ENCODE measurements around the gene PICK1.
"Not testable (repeated sequence)": the region's sequence is repeated elsewhere in the genome, so short reads cannot be mapped to it uniquely, and the experiment has no call there.

PICK1 gene

DNA sequence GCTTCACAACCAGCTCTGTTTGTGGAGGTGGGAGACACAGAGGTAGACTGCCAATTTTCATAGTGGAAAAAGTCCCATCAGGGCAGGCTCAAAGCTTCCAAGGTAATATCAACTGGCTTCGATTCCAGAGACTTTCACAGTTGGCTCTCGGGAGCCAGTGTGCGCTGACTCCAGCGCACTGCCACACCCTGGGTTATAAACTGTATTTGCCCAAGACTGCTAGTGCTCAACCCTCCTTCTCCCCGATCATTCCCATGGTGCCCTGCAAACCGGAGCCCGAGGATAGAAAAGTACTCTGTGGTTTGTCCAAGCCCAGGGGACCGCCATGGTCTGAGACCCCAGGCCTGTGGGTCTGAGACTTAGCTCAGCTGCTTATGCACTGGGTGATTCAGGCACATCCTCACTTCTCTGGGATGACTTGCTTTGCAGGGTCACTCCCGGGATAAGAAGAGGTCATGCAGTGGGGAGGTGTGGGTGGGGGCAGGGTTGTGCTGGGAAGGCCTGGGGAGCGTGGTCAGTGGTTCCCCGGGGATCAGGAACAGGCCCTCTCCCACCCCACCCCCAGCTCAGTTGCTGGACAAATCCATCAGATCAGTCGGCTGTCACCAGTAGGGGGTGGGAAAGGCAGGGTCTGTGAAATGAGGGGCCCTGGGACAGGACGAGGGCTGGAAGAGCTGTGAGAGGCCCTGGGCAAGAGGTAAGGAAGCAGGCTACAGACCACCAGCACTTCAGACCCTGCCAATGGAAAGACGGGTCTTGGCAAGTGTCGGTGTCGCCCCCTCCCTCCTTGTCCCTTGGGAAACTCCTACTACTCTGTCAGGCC is 26.7 kb upstream of the PICK1 start:
- DNase-seq (ENCODE audit: low read depth in 2 of 2) = no peak

GRCh38 chr22:38031491-38031890 is 25.7 kb upstream of the PICK1 start:
- no peak for DNase-seq (ENCODE audit: low read depth in 2 of 2)

- DNase-seq (ENCODE audit: low read depth in 2 of 2) = no peak
Measured at GRCh38 chr22:38032681-38033521, 24.3 kb upstream of the PICK1 start.

GRCh38 chr22:38033522-38034277 is 23.5 kb upstream of the PICK1 start:
- DNase-seq (ENCODE audit: low read depth in 2 of 2) = no peak

GRCh38 chr22:38034278-38034882 is 22.8 kb upstream of the PICK1 start:
- no peak for DNase-seq (ENCODE audit: low read depth in 2 of 2)

DNA sequence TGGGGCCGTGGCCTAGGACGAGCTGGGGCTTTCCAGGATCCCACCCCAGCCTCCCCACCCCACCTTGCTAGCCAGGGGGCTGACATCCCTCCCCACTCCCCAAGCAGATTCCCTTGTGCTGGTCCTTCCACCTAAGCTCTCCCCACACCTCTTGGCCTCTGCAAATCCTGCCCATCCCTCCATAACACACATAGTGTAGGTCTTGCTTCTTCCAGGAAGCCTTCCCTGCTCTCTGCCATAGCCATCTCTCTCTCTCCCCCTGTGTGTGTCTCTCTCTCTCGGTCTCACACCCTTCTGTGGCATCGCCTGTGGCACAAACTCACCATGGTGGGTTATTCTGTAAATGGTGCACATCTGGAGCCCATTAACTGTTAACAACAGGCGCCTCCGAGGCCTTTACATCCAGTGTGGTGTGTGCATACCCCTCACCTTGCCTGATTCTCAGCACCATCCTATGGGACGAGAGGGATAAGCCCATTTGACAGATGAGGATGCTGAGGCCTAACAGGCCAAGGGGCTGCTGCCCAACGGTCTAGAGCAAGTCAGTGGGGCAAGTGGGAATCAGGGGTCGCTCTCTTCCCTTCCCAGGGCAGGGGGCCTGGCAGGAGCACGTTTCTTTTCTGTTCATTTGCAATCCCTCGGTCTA is 22.2 kb upstream of the PICK1 start:
- no peak for DNase-seq (ENCODE audit: low read depth in 2 of 2)

GRCh38 chr22:38035530-38035885 is 21.7 kb upstream of the PICK1 start:
- no peak for DNase-seq (ENCODE audit: low read depth in 2 of 2)

- no peak for DNase-seq (ENCODE audit: low read depth in 2 of 2)
Measured at GRCh38 chr22:38036392-38037062, 20.7 kb upstream of the PICK1 start.

DNA sequence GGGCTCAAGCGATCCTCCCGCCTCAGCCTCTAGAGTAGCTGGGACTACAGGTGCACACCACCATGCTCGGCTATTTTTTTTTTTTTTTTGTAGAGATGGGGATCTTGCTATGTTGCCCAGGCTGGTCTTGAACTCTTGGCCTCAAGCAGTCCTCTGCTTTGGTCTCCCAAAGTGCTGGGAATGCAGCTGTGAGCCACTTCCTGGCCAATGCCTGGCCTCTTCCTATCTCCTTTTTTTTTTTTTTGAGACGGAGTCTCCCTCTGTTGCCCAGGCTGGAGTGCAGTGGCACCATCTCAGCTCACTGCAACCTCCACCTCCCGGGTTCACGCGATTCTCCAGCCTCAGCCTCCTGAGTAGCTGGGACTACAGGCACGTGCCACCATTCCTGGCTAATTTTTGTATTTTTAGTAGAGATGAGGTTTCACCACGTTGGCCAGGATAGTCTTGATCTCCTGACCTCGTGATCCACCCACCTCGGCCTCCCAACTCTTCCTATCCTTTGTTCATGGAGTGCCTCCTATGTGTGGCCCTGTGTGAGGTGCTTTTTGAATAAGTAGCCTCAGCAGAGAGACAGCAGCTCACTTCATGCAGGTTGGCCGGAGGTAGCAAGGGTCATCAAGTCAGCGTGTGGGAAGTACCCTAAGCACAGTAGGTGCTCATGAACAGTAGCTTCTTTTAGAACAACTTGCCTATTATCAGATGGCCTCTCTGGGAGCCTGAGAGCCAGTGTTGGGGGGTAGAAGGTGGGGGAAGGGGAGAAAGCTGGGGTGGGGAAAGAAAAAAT is 19.6 kb upstream of the PICK1 start:
- DNase-seq (ENCODE audit: low read depth in 2 of 2) = not testable (repeated sequence)

GRCh38 chr22:38038426-38038825 is 18.8 kb upstream of the PICK1 start:
- DNase-seq (ENCODE audit: low read depth in 2 of 2) = no peak

DNA sequence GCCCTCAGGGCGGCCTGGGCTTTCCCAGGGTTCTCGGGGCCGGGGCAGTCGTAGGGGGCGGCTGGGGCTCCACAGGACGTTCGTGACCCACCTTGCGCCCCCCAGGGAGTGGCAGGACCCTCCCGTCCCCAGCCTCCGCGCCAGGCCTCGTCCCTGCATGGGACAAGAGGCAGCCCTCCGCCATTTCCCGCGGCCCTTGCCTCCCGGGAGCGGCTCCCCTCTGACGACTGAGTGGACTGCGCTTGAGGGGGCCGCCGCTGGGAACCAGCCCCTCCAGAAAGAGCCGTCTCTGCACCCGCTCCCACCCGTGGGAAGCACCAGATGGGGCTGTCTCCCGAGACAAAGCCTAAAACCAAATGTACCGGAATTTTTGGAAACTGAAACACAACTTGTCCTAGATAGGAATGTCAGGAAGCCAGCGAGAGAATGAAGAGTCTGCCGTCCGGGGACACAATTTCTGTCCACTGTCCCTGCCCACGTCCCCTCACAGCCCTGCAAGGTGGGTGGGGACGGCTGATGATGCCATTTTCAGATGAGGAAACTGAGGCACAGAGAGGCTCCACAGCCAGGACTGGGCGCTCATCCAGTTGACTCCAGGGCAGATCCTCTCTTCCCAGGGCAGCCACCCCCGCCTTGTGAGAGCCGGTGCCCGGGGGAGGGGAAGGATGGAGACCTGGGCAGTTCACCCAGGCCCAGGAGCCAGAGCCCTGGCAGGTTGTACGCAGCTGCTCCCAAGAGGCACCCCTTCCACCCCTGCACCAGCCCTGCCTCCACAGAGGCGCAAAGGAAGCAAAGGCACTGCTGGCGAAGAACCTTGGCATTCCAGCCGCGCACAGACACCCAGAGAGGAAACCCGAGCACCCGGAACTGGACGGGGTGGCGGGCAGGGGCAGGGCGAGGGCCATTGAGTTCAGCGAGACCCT is 18.1 kb upstream of the PICK1 start:
- no peak for DNase-seq (ENCODE audit: low read depth in 2 of 2)

DNA sequence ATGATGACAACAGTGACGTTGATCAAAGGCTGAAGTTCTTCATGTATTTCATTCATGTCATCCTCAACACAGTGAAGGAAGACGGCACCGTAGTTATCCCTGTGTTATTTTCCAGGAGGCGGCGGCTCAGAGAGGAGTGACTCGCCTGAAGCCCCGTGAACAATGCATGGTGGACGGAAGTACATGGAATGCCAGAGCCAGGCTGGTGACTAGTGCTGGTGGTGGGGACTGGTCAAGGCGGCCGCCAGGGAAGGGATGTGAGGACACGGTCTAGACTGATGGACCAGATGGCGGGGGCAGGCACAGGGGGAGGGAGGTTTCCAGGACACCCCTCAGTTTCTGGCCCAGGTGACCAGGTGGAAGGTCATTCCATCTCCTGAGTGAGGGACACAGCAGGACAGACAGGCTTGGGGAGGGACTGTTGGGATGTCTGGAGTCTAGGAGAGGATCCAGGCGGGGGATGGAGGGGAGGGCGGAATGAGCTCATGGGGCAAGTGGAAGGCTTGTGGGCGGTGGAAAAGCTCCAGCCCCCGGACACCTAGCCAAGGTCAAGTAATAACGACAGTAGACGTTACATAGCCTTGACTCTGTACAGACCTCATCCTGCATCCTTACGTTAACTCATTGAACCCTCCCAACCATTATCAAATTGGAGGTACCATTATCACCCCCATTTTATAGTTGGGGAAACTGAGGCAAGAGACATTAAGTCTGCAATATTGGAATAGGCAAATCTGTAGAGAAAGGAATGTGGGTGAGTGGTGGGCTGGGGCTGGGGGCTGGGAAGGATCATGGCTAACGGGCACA is 16.0 kb upstream of the PICK1 start:
- no peak for DNase-seq (ENCODE audit: low read depth in 2 of 2)

GRCh38 chr22:38041760-38042487 is 15.3 kb upstream of the PICK1 start:
- no peak for DNase-seq (ENCODE audit: low read depth in 2 of 2)

GRCh38 chr22:38042488-38042790 is 14.8 kb upstream of the PICK1 start:
- no peak for DNase-seq (ENCODE audit: low read depth in 2 of 2)

DNA sequence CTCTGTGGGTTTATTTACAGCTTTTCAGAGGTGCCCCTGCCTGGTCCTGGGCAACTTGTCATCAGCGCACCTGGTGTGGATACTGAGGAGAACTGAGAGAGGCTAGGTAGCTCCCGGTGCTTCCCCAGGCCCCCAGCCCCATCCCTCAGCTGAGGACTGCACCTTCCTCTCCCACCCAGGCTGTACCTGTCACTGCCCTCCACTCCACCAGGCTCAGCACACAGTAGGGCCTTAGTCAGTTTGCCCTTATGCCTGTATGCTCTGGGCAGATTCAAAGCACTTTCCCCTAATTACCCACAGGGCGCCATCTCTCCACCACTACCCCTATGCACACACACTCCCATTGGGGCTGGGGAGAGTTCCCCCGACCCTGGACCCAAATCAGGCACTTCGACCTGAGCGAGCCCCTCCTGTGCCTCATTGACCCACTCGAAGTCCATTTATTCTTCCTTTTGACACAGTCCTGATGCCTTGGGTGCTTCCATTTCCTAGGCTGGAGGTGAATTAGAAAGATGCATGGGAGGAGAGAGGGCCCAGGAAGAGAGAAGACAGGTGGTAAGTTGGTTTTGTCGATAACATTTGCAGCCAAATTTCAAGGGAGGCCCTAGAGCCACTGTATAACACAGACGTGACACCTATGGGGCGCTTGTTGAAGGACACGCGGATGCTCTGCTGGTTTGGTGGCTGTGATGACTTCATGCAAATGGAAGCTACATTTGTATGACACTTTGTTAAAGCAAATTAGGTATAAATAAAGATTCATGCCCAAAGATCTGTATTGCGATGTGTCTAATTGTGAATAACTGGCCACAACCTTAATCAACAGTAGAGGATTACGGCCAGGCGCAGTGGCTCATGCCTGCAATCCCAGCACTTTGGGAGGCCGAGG is 13.8 kb upstream of the PICK1 start:
- no peak for DNase-seq (ENCODE audit: low read depth in 2 of 2)

- no peak for DNase-seq (ENCODE audit: low read depth in 2 of 2)
Measured at GRCh38 chr22:38046070-38046748, 11.0 kb upstream of the PICK1 start.
